ENCODE results near the gene PEX11G. TPM values are rescaled to one million over a fixed set of nuclear protein-coding genes. Genes with fewer than 3 reads are reported as not detected.

Gene PEX11G
- total and polyA plus RNA-seq, 2 donors (not counting 3 experiments of a cell fraction or from before 2014, with no cell fraction given): 1.3 to 1.9 TPM

DNA sequence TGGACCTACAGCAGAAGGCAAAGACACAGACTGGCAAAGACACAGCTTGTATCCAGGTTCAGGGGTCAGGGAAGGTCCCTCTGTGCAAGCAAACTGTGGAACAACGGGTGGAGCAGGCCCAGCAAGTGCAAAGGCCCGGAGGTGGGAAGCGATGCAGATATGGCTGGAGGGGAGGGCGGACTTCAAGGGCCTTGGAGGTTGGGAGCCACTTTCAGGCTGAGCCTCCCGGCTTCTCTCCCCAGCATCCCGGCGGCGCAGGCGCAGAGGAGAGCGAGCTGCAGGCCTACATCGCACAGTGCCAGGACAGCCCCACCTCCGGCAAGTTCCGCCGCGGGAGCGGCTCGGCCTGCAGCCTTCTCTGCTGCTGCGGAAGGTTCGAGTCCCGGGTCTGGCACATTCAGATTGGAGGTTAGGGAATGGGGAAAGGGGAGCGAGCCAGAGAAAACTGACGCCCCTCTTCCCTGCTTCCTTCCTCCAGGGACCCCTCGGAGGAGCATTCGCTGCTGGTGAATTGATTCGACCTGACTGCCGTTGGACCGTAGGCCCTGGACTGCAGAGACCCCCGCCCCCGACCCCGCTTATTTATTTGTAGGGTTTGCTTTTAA is 44.5 kb upstream of the PEX11G start:
- Histone ChIP-seq H3K9ac (replicated peaks; ENCODE audit: extremely low read depth, insufficient read depth, low read length) (peak overlapping the region; percentile 69), H3K4me3 (replicated peaks in 1 of 3; ENCODE audit: insufficient read depth in 1 of 3, low read depth in 1 of 3, low read length in 3 of 3) (peak overlapping the region; percentile 52 to 97 (median 63)), H2AFZ (ENCODE audit: low read depth, low read length) (peak overlapping the region; percentile 88), H3K36me3 (ENCODE audit: control insufficient read depth in 2 of 2, extremely low read depth in 1 of 2, insufficient read depth in 2 of 2, low read length in 2 of 2) (peaks cover 3 to 6% of the 10 kb centered on the region in 2 experiments), H3K79me2 (ENCODE audit: control insufficient read depth, insufficient read depth, low read length) (no peaks in the 10 kb centered on the region), H3K27ac (ENCODE audit: insufficient read depth, low read depth, low read length) (no peak overlapping the region), H3K9me1 (replicated peaks; ENCODE audit: control insufficient read depth, extremely low read depth, insufficient read depth, low read length) (no peaks in the 10 kb centered on the region), H3K9me3 (replicated peaks; ENCODE audit: control insufficient read depth, insufficient read depth, low read length) (no peaks in the 10 kb centered on the region), H3K27me3 (ENCODE audit: control insufficient read depth in 2 of 2, insufficient read depth in 2 of 2, low read length in 2 of 2) (no peaks in the 10 kb centered on the region), H3K4me1 (ENCODE audit: control insufficient read depth, extremely low read depth, insufficient read depth, low read length) (peaks cover 8% of the 10 kb centered on the region), H4K20me1 (replicated peaks; ENCODE audit: control insufficient read depth, extremely low read depth, insufficient read depth, low read length) (no peaks in the 10 kb centered on the region), H3K4me2 (ENCODE audit: insufficient read depth, low read length) (peak overlapping the region; percentile 85)
- TF ChIP-seq EZH2 (IDR thresholded peaks at IDR 0.05; ENCODE audit: borderline replicate concordance, low read depth, low read length, severe bottlenecking): no peak
- TF ChIP-seq POLR2A (IDR thresholded peaks at IDR 0.05; ENCODE audit: low read depth, low read length): no peak
- TF ChIP-seq JUN (IDR thresholded peaks at IDR 0.05; ENCODE audit: borderline replicate concordance, insufficient read depth, insufficient read length, low read depth): no peak
- no peak for TF ChIP-seq MYC (IDR thresholded peaks at IDR 0.05; ENCODE audit: low read depth, low read length)
- no peak for TF ChIP-seq FOS (IDR thresholded peaks at IDR 0.05; ENCODE audit: borderline replicate concordance, insufficient read depth, low read length)
- no peak for TF ChIP-seq POLR2AphosphoS5 (IDR thresholded peaks at IDR 0.05; ENCODE audit: insufficient read depth, low read depth, low read length)
- TF ChIP-seq, protein P1, sequence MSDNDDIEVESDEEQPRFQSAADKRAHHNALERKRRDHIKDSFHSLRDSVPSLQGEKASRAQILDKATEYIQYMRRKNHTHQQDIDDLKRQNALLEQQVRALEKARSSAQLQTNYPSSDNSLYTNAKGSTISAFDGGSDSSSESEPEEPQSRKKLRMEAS (IDR thresholded peaks at IDR 0.05; ENCODE audit: insufficient read depth, insufficient read length): no peak
- TF ChIP-seq GATA2 (IDR thresholded peaks at IDR 0.05; ENCODE audit: insufficient read depth, insufficient read length, low read depth, low read length): no peak
- TF ChIP-seq CTCF (IDR thresholded peaks at IDR 0.05; ENCODE audit: extremely low read depth in 1 of 2, insufficient read depth in 1 of 2, low read depth in 1 of 2, low read length in 2 of 2): no peak
- intact Hi-C loops (cut with micrococcal nuclease) (loop anchor here (5.0 kb wide), 1 partner anchor 141 kb away; no protein-coding TSS in a partner anchor), dilution Hi-C loops (cut with MboI; ENCODE audit: extremely low pct_ligation_motif_present, low sequenced_read_pairs) (no loop called here)
- POLR2A ChIA-PET: interaction anchor here (1.5 kb wide), 1 partner anchor 11 kb away, joined by 4 read pairs; the partner anchor contains the start of gene MCOLN1
- CTCF ChIA-PET: interaction anchor here (2.0 to 2.2 kb wide), 2 partner anchors 10 to 179 kb away, joined by 5 to 6 read pairs; no protein-coding TSS in a partner anchor
- DNase-seq (ENCODE audit: low read depth, low spot score) (peak; percentile 51), FAIRE-seq (no peak)
- BruUV-seq (replicated peaks): no TSS peak
